GM19324 (cell line): Measurements from ENCODE around the gene ANKRD9.

ENCODE experiments used
- ATAC-seq: cut with Tn5 transposase; IDR thresholded peaks from one replicate; pipeline ENCODE4 v1.9.1; 2021; ENCODE audit warnings: mild to moderate bottlenecking, moderate library complexity; ENCODE audit not compliant: unreplicated experiment, low FRiP score

Gene ANKRD9

GRCh38 chr14:102481791-102482238, 27.8 kb downstream of the ANKRD9 start:
- ATAC-seq, result no peak

- no peak for ATAC-seq
These were observed 28.2 kb downstream of the ANKRD9 start for GRCh38 chr14:102481371-102481770.

- no peak for ATAC-seq
These were observed 29.8 kb downstream of the ANKRD9 start for GRCh38 chr14:102479777-102480176.

- no peak for ATAC-seq
These were observed 30.5 kb downstream of the ANKRD9 start for GRCh38 chr14:102479107-102479506.

- ATAC-seq, result no peak
These were observed 34.6 kb downstream of the ANKRD9 start for GRCh38 chr14:102474934-102475333.

- no peak for ATAC-seq
These were observed 36.0 kb downstream of the ANKRD9 start for GRCh38 chr14:102473559-102473958.

GRCh38 chr14:102472791-102473150, 36.8 kb downstream of the ANKRD9 start:
- ATAC-seq, result no peak

- no peak for ATAC-seq
These were observed 37.4 kb downstream of the ANKRD9 start for GRCh38 chr14:102471921-102472790.

GRCh38 chr14:102469261-102469660, 40.3 kb downstream of the ANKRD9 start:
- no peak for ATAC-seq

- ATAC-seq, result no peak
These were observed 44.7 kb downstream of the ANKRD9 start for GRCh38 chr14:102464846-102465341.

- ATAC-seq, result no peak
These were observed 45.6 kb downstream of the ANKRD9 start for GRCh38 chr14:102464006-102464405.

GRCh38 chr14:102462391-102462790, 47.2 kb downstream of the ANKRD9 start:
- no peak for ATAC-seq

GRCh38 chr14:102461490-102462338, 47.9 kb downstream of the ANKRD9 start:
- no peak for ATAC-seq

- no peak for ATAC-seq
These were observed 52.1 kb downstream of the ANKRD9 start for GRCh38 chr14:102457509-102457908.

GRCh38 chr14:102454711-102455110, 54.9 kb downstream of the ANKRD9 start:
- ATAC-seq, result no peak

GRCh38 chr14:102452302-102452701, 57.3 kb downstream of the ANKRD9 start:
- ATAC-seq, result no peak
